ENCODE measurements around the gene TUNAR. TPM values are rescaled to one million over a fixed set of nuclear protein-coding genes. Genes with fewer than 3 reads are reported as not detected.
A peak's percentile ranks its signal among the peaks of the same experiment; 100 is the strongest.

TUNAR gene
- total and polyA plus RNA-seq, 2 experiments from 2014 or later, result 23.1 to 56.2 TPM

DNA sequence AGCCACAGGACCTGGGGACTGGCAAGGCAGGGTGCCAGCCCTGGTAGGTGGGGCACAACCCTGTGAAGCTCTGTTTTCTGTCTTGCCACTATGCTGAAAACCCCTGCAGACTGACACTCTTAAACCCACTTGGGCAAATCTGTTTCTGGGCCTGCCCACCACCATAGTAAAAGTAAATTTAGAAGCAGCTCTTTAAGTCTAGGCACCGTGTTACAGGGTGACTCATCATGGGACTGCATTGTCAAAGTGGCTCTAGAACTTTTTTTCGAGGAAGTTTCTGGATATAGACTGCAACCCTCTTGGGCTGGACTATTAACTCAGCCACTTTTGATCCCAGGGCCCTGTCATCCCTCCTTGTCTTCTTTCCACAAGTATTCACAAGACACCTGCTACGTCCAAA, 7.7 kb downstream of the TUNAR start:
- H3K27ac Mint-ChIP-seq, result no peak overlapping the region
- Histone ChIP-seq H3K9me2 (ENCODE audit: insufficient read depth) (no peaks in the 10 kb centered on the region), H3K4me3 (no peak overlapping the region), H3F3A (replicated peaks; ENCODE audit: low read depth) (0 out of 2 replicates have a peak, but pooled peaks cover 7% of the 10 kb centered on the region), H3K79me2 (replicated peaks; ENCODE audit: insufficient read depth) (peaks cover 87% of the 10 kb centered on the region), H3K4me2 (no peak overlapping the region), H3K27me3 (ENCODE audit: insufficient read depth) (no peaks in the 10 kb centered on the region), H3K36me3 (ENCODE audit: insufficient read depth) (no peaks in the 10 kb centered on the region), H3K27ac (ENCODE audit: low read depth) (peak overlapping the region; percentile 72), H3K4me1 (ENCODE audit: insufficient read depth) (peaks cover 32% of the 10 kb centered on the region), H2AFZ (no peak overlapping the region), H4K20me1 (replicated peaks; ENCODE audit: insufficient read depth) (no peaks in the 10 kb centered on the region)
- no peak for ATAC-seq
- peaks cover 21% of the 10 kb centered on the region; the same call in 2 of the 3 replicates for H3K36me3 Mint-ChIP-seq (ENCODE audit: low read depth)
- H3K27me3 Mint-ChIP-seq (ENCODE audit: insufficient read depth, low read depth, poor library complexity), result peaks cover 6% of the 10 kb centered on the region
- H3K4me3 Mint-ChIP-seq, result no peak overlapping the region
- no peaks in the 10 kb centered on the region; the same call in 2 of the 3 replicates for H3K9me3 Mint-ChIP-seq
- peaks cover 51% of the 10 kb centered on the region for H3K4me1 Mint-ChIP-seq
- TF ChIP-seq, protein P1, sequence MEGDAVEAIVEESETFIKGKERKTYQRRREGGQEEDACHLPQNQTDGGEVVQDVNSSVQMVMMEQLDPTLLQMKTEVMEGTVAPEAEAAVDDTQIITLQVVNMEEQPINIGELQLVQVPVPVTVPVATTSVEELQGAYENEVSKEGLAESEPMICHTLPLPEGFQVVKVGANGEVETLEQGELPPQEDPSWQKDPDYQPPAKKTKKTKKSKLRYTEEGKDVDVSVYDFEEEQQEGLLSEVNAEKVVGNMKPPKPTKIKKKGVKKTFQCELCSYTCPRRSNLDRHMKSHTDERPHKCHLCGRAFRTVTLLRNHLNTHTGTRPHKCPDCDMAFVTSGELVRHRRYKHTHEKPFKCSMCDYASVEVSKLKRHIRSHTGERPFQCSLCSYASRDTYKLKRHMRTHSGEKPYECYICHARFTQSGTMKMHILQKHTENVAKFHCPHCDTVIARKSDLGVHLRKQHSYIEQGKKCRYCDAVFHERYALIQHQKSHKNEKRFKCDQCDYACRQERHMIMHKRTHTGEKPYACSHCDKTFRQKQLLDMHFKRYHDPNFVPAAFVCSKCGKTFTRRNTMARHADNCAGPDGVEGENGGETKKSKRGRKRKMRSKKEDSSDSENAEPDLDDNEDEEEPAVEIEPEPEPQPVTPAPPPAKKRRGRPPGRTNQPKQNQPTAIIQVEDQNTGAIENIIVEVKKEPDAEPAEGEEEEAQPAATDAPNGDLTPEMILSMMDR (conservative IDR thresholded peaks at IDR 0.05; ENCODE audit: low read depth in 2 of 2), result no peak
- TF ChIP-seq, protein P2, sequence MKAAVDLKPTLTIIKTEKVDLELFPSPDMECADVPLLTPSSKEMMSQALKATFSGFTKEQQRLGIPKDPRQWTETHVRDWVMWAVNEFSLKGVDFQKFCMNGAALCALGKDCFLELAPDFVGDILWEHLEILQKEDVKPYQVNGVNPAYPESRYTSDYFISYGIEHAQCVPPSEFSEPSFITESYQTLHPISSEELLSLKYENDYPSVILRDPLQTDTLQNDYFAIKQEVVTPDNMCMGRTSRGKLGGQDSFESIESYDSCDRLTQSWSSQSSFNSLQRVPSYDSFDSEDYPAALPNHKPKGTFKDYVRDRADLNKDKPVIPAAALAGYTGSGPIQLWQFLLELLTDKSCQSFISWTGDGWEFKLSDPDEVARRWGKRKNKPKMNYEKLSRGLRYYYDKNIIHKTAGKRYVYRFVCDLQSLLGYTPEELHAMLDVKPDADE (IDR thresholded peaks at IDR 0.05), result no peak
- TF ChIP-seq ZNF114 (CRISPR knock-in tag; IDR thresholded peaks at IDR 0.05) (no peak), ZNF331 (CRISPR knock-in tag; IDR thresholded peaks at IDR 0.05; ENCODE audit: low read depth) (no peak), EZH2 (IDR thresholded peaks at IDR 0.05; ENCODE audit: low read depth, unreplicated experiment) (no peak), STAT1 (IDR thresholded peaks at IDR 0.05; ENCODE audit: unreplicated experiment) (no peak)
- no peak for DNase-seq (ENCODE audit: low spot score)

DNA sequence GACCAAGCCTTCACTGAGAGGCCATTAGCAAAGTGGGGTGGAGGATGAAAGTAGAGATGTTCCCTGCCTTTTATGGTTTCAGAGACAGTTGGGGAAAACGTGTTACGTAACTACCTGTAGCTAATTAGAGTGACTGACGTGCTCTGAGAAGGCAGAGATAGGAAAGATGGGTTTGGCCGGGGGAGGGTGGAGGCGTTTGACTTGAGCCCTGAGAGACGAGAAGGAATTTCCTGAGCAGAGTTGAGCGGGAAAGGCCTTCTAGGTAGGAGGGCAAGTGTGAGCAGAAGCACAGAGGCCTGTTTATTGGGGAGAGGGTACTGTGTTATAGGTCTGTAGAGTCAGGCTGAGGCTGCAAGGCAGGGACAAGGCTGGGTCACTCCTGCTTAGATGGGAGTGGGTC, 8.6 kb downstream of the TUNAR start:
- TF ChIP-seq, protein P2 (IDR thresholded peaks at IDR 0.05), result no peak
- TF ChIP-seq NANOG (IDR thresholded peaks at IDR 0.05; ENCODE audit: borderline replicate concordance) (no peak), ZNF331 (CRISPR knock-in tag; IDR thresholded peaks at IDR 0.05; ENCODE audit: low read depth) (no peak)
- TF ChIP-seq, protein P3, sequence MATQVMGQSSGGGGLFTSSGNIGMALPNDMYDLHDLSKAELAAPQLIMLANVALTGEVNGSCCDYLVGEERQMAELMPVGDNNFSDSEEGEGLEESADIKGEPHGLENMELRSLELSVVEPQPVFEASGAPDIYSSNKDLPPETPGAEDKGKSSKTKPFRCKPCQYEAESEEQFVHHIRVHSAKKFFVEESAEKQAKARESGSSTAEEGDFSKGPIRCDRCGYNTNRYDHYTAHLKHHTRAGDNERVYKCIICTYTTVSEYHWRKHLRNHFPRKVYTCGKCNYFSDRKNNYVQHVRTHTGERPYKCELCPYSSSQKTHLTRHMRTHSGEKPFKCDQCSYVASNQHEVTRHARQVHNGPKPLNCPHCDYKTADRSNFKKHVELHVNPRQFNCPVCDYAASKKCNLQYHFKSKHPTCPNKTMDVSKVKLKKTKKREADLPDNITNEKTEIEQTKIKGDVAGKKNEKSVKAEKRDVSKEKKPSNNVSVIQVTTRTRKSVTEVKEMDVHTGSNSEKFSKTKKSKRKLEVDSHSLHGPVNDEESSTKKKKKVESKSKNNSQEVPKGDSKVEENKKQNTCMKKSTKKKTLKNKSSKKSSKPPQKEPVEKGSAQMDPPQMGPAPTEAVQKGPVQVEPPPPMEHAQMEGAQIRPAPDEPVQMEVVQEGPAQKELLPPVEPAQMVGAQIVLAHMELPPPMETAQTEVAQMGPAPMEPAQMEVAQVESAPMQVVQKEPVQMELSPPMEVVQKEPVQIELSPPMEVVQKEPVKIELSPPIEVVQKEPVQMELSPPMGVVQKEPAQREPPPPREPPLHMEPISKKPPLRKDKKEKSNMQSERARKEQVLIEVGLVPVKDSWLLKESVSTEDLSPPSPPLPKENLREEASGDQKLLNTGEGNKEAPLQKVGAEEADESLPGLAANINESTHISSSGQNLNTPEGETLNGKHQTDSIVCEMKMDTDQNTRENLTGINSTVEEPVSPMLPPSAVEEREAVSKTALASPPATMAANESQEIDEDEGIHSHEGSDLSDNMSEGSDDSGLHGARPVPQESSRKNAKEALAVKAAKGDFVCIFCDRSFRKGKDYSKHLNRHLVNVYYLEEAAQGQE (IDR thresholded peaks at IDR 0.05; ENCODE audit: unreplicated experiment), result no peak
- no peaks in the 10 kb centered on the region for H4K20me1 ChIP-seq (replicated peaks; ENCODE audit: insufficient read depth)
- H3K27me3 Mint-ChIP-seq (ENCODE audit: insufficient read depth, low read depth, poor library complexity), result peaks cover 7% of the 10 kb centered on the region
- H3K9me3 Mint-ChIP-seq, result no peaks in the 10 kb centered on the region; the same call in 2 of the 3 replicates
- peak overlapping the region; percentile 55; the same call in 1 of the 2 replicates for H3K4me2 ChIP-seq
- DNase-seq (ENCODE audit: low spot score), result peak; percentile 46
- H3K27ac Mint-ChIP-seq, result peak overlapping the region; percentile 62; the same call in 1 of the 2 replicates
- peaks cover 85% of the 10 kb centered on the region for H3K79me2 ChIP-seq (replicated peaks; ENCODE audit: insufficient read depth)
- no peaks in the 10 kb centered on the region for H3K27me3 ChIP-seq (ENCODE audit: insufficient read depth)
- H3K36me3 Mint-ChIP-seq (ENCODE audit: low read depth), result peaks cover 21% of the 10 kb centered on the region
- no peak overlapping the region for H3K4me3 ChIP-seq
- peaks cover 50% of the 10 kb centered on the region for H3K4me1 Mint-ChIP-seq
- no peak overlapping the region for H2AFZ ChIP-seq
- 0 out of 2 replicates have a peak, but pooled peaks cover 7% of the 10 kb centered on the region for H3F3A ChIP-seq (replicated peaks; ENCODE audit: low read depth)
- H3K4me1 ChIP-seq (ENCODE audit: insufficient read depth), result peaks cover 26% of the 10 kb centered on the region
- no peaks in the 10 kb centered on the region for H3K36me3 ChIP-seq (ENCODE audit: insufficient read depth)
- ATAC-seq, result peak; percentile 43
- H3K27ac ChIP-seq (ENCODE audit: low read depth), result peak overlapping the region; percentile 72
- H3K9me2 ChIP-seq (ENCODE audit: insufficient read depth), result no peaks in the 10 kb centered on the region
- H3K4me3 Mint-ChIP-seq, result no peak overlapping the region
